Ascending aorta (tissue), 2 donors: ENCODE data around the gene SLC45A1. TPM values are rescaled to one million over a fixed set of nuclear protein-coding genes. Genes with fewer than 3 reads are reported as not detected.

Experiments
- DNase-seq, 2 donors: peaks; one replicate each; pipeline ENCODE4 v3.0.0-alpha.2; 2019; ENCODE audit warnings: low spot score in 2 of 2
- H3K27ac ChIP-seq, 2 donors: fragments of 200-600 bp; sonication (generic); one replicate each; pipeline ENCODE4 v1.5.1; 2016 to 2017; ENCODE audit warnings: mild to moderate bottlenecking in 1 of 2
- H3K27me3 ChIP-seq: fragments of 200-600 bp; sonication (generic); one replicate; pipeline ENCODE4 v1.5.1; 2017
- H3K36me3 ChIP-seq, 2 donors: fragments of 200-600 bp; sonication (generic); one replicate each; pipeline ENCODE4 v1.5.1; 2016
- H3K4me1 ChIP-seq, 2 donors: fragments of 200-600 bp; sonication (generic); one replicate each; pipeline ENCODE4 v1.5.1; 2016 to 2017; ENCODE audit warnings: mild to moderate bottlenecking in 1 of 2
- H3K4me3 ChIP-seq, 2 donors: fragments of 200-600 bp; sonication (generic); one replicate each; pipeline ENCODE4 v1.5.1; 2016 to 2017; ENCODE audit warnings: mild to moderate bottlenecking in 1 of 2
- H3K9me3 ChIP-seq, 2 donors: fragments of 200-600 bp; sonication (generic); one replicate each; pipeline ENCODE4 v1.5.1; 2016
- CTCF ChIP-seq, 3 experiments: fragments of 200-600 bp in 2 of 3; fragments of 450-650 bp in 1 of 3; sonication (generic) in 2 of 3; IDR thresholded peaks; one replicate each; pipeline ENCODE4 v1.5.1; 2016 to 2019; ENCODE audit warnings: antibody characterized with exemption in 3 of 3, mild to moderate bottlenecking in 1 of 3, moderate library complexity in 1 of 3
- intact Hi-C: fragments of 100-400 bp; cut with DNase I; formaldehyde crosslinking; loops from one replicate; pipeline ENCODE4 v1.15.1; 2023
- total RNA-seq: library from RNA; depleted of rRNA; stranded (reverse); fragments of >200 nt; gene quantifications from one replicate; pipeline ENCODE4 v1.1.0, GENCODE V29; 2016

The SLC45A1 gene
- total RNA-seq, 1 donor from 2014 or later = 3.2 TPM

- no peaks in the 10 kb centered on the region for H3K9me3 ChIP-seq
These were observed 35.9 kb upstream of the SLC45A1 start for GRCh38 chr1:8281843-8282509.

GRCh38 chr1:8283058-8283884, 34.6 kb upstream of the SLC45A1 start:
- peak in 1 of 2 donors; percentile 22 for DNase-seq
- Histone ChIP-seq H3K27ac (no peak overlapping the region), H3K4me1 (no peaks in the 10 kb centered on the region)

More at GRCh38 chr1:8281843-8282509, 35.9 kb upstream of the SLC45A1 start:
- Histone ChIP-seq H3K4me1 (no peaks in the 10 kb centered on the region), H3K4me3 (no peak overlapping the region), H3K27me3 (no peaks in the 10 kb centered on the region), H3K27ac (no peak overlapping the region), H3K36me3 (no peaks in the 10 kb centered on the region)
- DNase-seq = peak in 1 of 2 donors; percentile 12
- no peak for TF ChIP-seq CTCF (IDR thresholded peaks at IDR 0.05)
- intact Hi-C loops = no loop called here

GRCh38 chr1:8284127-8284526, 33.8 kb upstream of the SLC45A1 start:
- no peaks in the 10 kb centered on the region for H3K27me3 ChIP-seq
- no peaks in the 10 kb centered on the region for H3K36me3 ChIP-seq
- intact Hi-C loops = no loop called here
- H3K4me3 ChIP-seq = no peak overlapping the region
- no peaks in the 10 kb centered on the region for H3K9me3 ChIP-seq
- no peak overlapping the region for H3K27ac ChIP-seq
- H3K4me1 ChIP-seq = no peaks in the 10 kb centered on the region
- DNase-seq = no peak
- TF ChIP-seq CTCF (IDR thresholded peaks at IDR 0.05) = no peak

More at GRCh38 chr1:8283058-8283884, 34.6 kb upstream of the SLC45A1 start:
- Histone ChIP-seq H3K36me3 (no peaks in the 10 kb centered on the region), H3K9me3 (no peaks in the 10 kb centered on the region), H3K4me3 (no peak overlapping the region), H3K27me3 (no peaks in the 10 kb centered on the region)
- intact Hi-C loops = no loop called here
- no peak for TF ChIP-seq CTCF (IDR thresholded peaks at IDR 0.05)

GRCh38 chr1:8285103-8285502, 32.8 kb upstream of the SLC45A1 start:
- H3K27me3 ChIP-seq = no peaks in the 10 kb centered on the region
- H3K4me1 ChIP-seq = no peaks in the 10 kb centered on the region
- no peak overlapping the region for H3K4me3 ChIP-seq
- DNase-seq = no peak
- intact Hi-C loops = no loop called here
- H3K27ac ChIP-seq = no peak overlapping the region
- H3K36me3 ChIP-seq = no peaks in the 10 kb centered on the region
- H3K9me3 ChIP-seq = no peaks in the 10 kb centered on the region
- no peak for TF ChIP-seq CTCF (IDR thresholded peaks at IDR 0.05)

GRCh38 chr1:8285965-8286364, 31.9 kb upstream of the SLC45A1 start:
- TF ChIP-seq CTCF (IDR thresholded peaks at IDR 0.05) = no peak
- intact Hi-C loops = no loop called here
- no peaks in the 10 kb centered on the region for H3K9me3 ChIP-seq
- DNase-seq = no peak
- no peaks in the 10 kb centered on the region for H3K4me1 ChIP-seq
- H3K4me3 ChIP-seq = no peak overlapping the region
- no peak overlapping the region for H3K27ac ChIP-seq
- no peaks in the 10 kb centered on the region for H3K36me3 ChIP-seq
- no peaks in the 10 kb centered on the region for H3K27me3 ChIP-seq
